IMR-90 (cell line): ENCODE results near the gene FAM53B. TPM values are rescaled to one million over a fixed set of nuclear protein-coding genes. Genes with fewer than 3 reads are reported as not detected.

ENCODE experiments used
- ATAC-seq: fragments of 200-7000 bp; cut with Tn5 transposase; 2 replicates; pipeline ENCODE4 v1.9.1; 2020; ENCODE audit warnings: low read depth, mild to moderate bottlenecking, moderate library complexity
- BruUV-seq: library from RNA; stranded (reverse); fragments of 400-500 nt; replicated peaks from 2 replicates; lab custom pipeline; 2021; lab: Mats Ljungman, UMichigan
- CTCF ChIA-PET: fragments of 300-600 bp; formaldehyde crosslinking; extraction: SDS; loops from one replicate; lab custom pipeline; 2021; ENCODE audit warnings: antibody characterized with exemption; lab: Yijun Ruan, JAX
- POLR2A ChIA-PET: fragments of 300-600 bp; sonication (Branson Sonifier 250); formaldehyde crosslinking; loops from one replicate; lab custom pipeline; 2022; ENCODE audit warnings: antibody characterized with exemption; ENCODE audit not compliant: unreplicated experiment; lab: Charles Lee
- DNase-seq: peaks from one replicate; pipeline ENCODE4 v3.0.0; 2013
- H2AFZ ChIP-seq: replicated peaks from 2 replicates; pipeline ENCODE3; 2013; ENCODE audit warnings: low read length, mild to moderate bottlenecking; ENCODE audit not compliant: poor library complexity
- H2AK5ac ChIP-seq: 2 replicates; pipeline ENCODE4 v1.6.1; 2013; ENCODE audit warnings: low read depth, low read length, inconsistent platforms
- H2AK9ac ChIP-seq: replicated peaks from 2 replicates; pipeline ENCODE3; 2013; ENCODE audit warnings: mild to moderate bottlenecking, low read depth, low read length, moderate library complexity; ENCODE audit not compliant: poor library complexity
- H2BK120ac ChIP-seq: 2 replicates; pipeline ENCODE4 v1.6.1; 2013; ENCODE audit warnings: low read depth, low read length, inconsistent platforms
- H2BK15ac ChIP-seq: 3 replicates; pipeline ENCODE4 v1.6.1; 2013; ENCODE audit warnings: low read depth, low read length, inconsistent platforms
- H2BK20ac ChIP-seq: 2 replicates; pipeline ENCODE4 v1.6.1; 2013; ENCODE audit warnings: low read depth, mild to moderate bottlenecking, inconsistent platforms, low read length, moderate library complexity
- H2BK5ac ChIP-seq: 2 replicates; pipeline ENCODE4 v1.6.1; 2013; ENCODE audit warnings: mild to moderate bottlenecking, low read depth, low read length, inconsistent platforms; ENCODE audit not compliant: poor library complexity, severe bottlenecking
- H3K14ac ChIP-seq: replicated peaks from 2 replicates; pipeline ENCODE4 v1.6.1; 2013; ENCODE audit warnings: low read depth, low read length, inconsistent platforms
- H3K18ac ChIP-seq: 2 replicates; pipeline ENCODE4 v1.6.1; 2013; ENCODE audit warnings: low read depth, low read length, control low read depth
- H3K23ac ChIP-seq: 2 replicates; pipeline ENCODE4 v1.6.1; 2013; ENCODE audit warnings: low read depth, low read length, inconsistent platforms
- H3K27ac ChIP-seq: 2 replicates; pipeline ENCODE4 v1.5.1; 2013; ENCODE audit warnings: mild to moderate bottlenecking, control low read depth, low read length; ENCODE audit not compliant: insufficient read depth
- H3K27me3 ChIP-seq: 2 replicates; pipeline ENCODE4 v1.6.1; 2013; ENCODE audit warnings: low read length; ENCODE audit not compliant: control insufficient read depth, insufficient read depth
- H3K36me3 ChIP-seq: 2 replicates; pipeline ENCODE4 v1.6.1; 2013; ENCODE audit warnings: low read length, mixed read lengths; ENCODE audit not compliant: control insufficient read depth, insufficient read depth
- H3K4ac ChIP-seq: 2 replicates; pipeline ENCODE4 v1.6.1; 2013; ENCODE audit warnings: low read depth, low read length, inconsistent platforms
- H3K4me1 ChIP-seq: 2 replicates; pipeline ENCODE4 v1.6.1; 2013; ENCODE audit warnings: low read length, mixed read lengths; ENCODE audit not compliant: control insufficient read depth, insufficient read depth
- H3K4me2 ChIP-seq: 2 replicates; pipeline ENCODE4 v1.6.1; 2013; ENCODE audit warnings: low read depth, mild to moderate bottlenecking, control low read depth, low read length, moderate library complexity
- H3K4me3 ChIP-seq: 2 replicates; pipeline ENCODE4 v1.5.1; 2013; ENCODE audit warnings: low read depth, mild to moderate bottlenecking, control low read depth, low read length, moderate library complexity; ENCODE audit not compliant: insufficient read depth
- H3K56ac ChIP-seq: 2 replicates; pipeline ENCODE4 v1.6.1; 2013; ENCODE audit warnings: low read length, inconsistent platforms; ENCODE audit not compliant: insufficient read depth; ENCODE audit errors: extremely low read depth
- H3K79me1 ChIP-seq, 2 experiments: 2 replicates each; pipeline ENCODE4 v1.6.1; 2013; ENCODE audit warnings: low read length in 2 of 2, inconsistent platforms in 1 of 2, low read depth in 1 of 2
- H3K9ac ChIP-seq: 2 replicates; pipeline ENCODE4 v1.6.1; 2013; ENCODE audit warnings: low read depth, low read length, control low read depth
- H3K9me1 ChIP-seq: 2 replicates; pipeline ENCODE4 v1.6.1; 2013; ENCODE audit warnings: low read length, inconsistent platforms; ENCODE audit not compliant: insufficient read depth
- H3K9me3 ChIP-seq: 2 replicates; pipeline ENCODE4 v1.6.1; 2013; ENCODE audit warnings: low read length; ENCODE audit not compliant: control insufficient read depth, insufficient read depth
- H4K20me1 ChIP-seq: 2 replicates; pipeline ENCODE4 v1.6.1; 2013; ENCODE audit warnings: low read length, inconsistent platforms; ENCODE audit not compliant: insufficient read depth
- H4K5ac ChIP-seq: 2 replicates; pipeline ENCODE4 v1.6.1; 2013; ENCODE audit warnings: mild to moderate bottlenecking, low read depth, low read length, control low read depth
- H4K8ac ChIP-seq, 2 experiments: 2 replicates each; pipeline ENCODE4 v1.6.1; 2013; ENCODE audit warnings: low read depth in 2 of 2, low read length in 2 of 2, control low read depth in 1 of 2, inconsistent platforms in 1 of 2
- H4K91ac ChIP-seq: 2 replicates; pipeline ENCODE4 v1.6.1; 2013; ENCODE audit warnings: low read depth, low read length, inconsistent platforms; ENCODE audit not compliant: insufficient read depth
- BHLHE40 ChIP-seq: fragments of 150-350 bp; IDR thresholded peaks from 2 replicates; pipeline ENCODE4 v1.6.1; 2016; ENCODE audit warnings: mild to moderate bottlenecking, low read depth, low read length
- CTCF ChIP-seq: conservative IDR thresholded peaks from 2 replicates; pipeline ENCODE4 v1.5.1; 2012; ENCODE audit warnings: mild to moderate bottlenecking, low read depth, low read length, improper control_type of control experiment
- FOS ChIP-seq: fragments of 150-350 bp; IDR thresholded peaks from 2 replicates; pipeline ENCODE4 v1.6.1; 2016; ENCODE audit warnings: low read depth, low read length
- MAFK ChIP-seq: IDR thresholded peaks from 2 replicates; pipeline ENCODE4 v1.6.1; 2012; ENCODE audit warnings: low read depth, low read length, improper control_type of control experiment
- MAZ ChIP-seq: IDR thresholded peaks from 2 replicates; pipeline ENCODE4 v1.6.1; 2012; ENCODE audit warnings: low read depth, mild to moderate bottlenecking, low read length, improper control_type of control experiment, moderate library complexity, borderline replicate concordance
- MXI1 ChIP-seq: IDR thresholded peaks from 2 replicates; pipeline ENCODE4 v1.6.1; 2012; ENCODE audit warnings: low read depth, mild to moderate bottlenecking, low read length, moderate library complexity, borderline replicate concordance
- RAD21 ChIP-seq: IDR thresholded peaks from 2 replicates; pipeline ENCODE4 v1.6.1; 2012; ENCODE audit warnings: low read length, improper control_type of control experiment
- RCOR1 ChIP-seq: IDR thresholded peaks from 2 replicates; pipeline ENCODE4 v1.6.1; 2012; ENCODE audit warnings: mild to moderate bottlenecking, low read length, improper control_type of control experiment; ENCODE audit not compliant: insufficient replicate concordance
- SMC3 ChIP-seq: fragments of 150-350 bp; IDR thresholded peaks from 2 replicates; pipeline ENCODE4 v1.6.1; 2016; ENCODE audit warnings: low read depth, mild to moderate bottlenecking, antibody characterized with exemption, low read length, moderate library complexity
- USF2 ChIP-seq: fragments of 150-350 bp; IDR thresholded peaks from 2 replicates; pipeline ENCODE4 v1.6.1; 2017; ENCODE audit warnings: mild to moderate bottlenecking, antibody characterized with exemption, low read length, low read depth
- WGBS, 2 experiments: methylation state at CpG; one replicate each; pipeline versions ENCODE4 v1.1.5 to v1.1.7; 2013; ENCODE audit warnings: missing lambda C conversion rate in 2 of 2; ENCODE audit not compliant: insufficient read length in 1 of 2; ENCODE audit errors: extremely low coverage in 2 of 2; 5-methylcytosine and 5-hydroxymethylcytosine counted together
- dilution Hi-C: fragments of 300-500 bp; cut with HindIII; formaldehyde crosslinking; loops from one replicate; pipeline ENCODE4 v1.14.3; 2018; ENCODE audit warnings: low sequenced_read_pairs; ENCODE audit not compliant: unreplicated experiment
- in situ Hi-C: fragments of 300-500 bp; cut with MboI; formaldehyde crosslinking; loops from 3 replicates; pipeline ENCODE4 v1.14.3; 2019; ENCODE audit warnings: low sequenced_read_pairs, inconsistent platforms, mixed read lengths
- intact Hi-C: fragments of 100-400 bp; cut with micrococcal nuclease; formaldehyde crosslinking; loops from 2 replicates; pipeline ENCODE4 v1.10.0; 2022
- polyA plus RNA-seq, 3 experiments: library from polyadenylated mRNA; depleted of rRNA; stranded (reverse); fragments of >200 nt; gene quantifications; 2 replicates each; pipeline ENCODE4 v1.2.3, GENCODE V29; 2012; ENCODE audit warnings: low replicate concordance in 1 of 3
- total RNA-seq: library from RNA; depleted of rRNA; stranded (reverse); fragments of >200 nt; gene quantifications from 2 replicates; pipeline ENCODE4 v1.2.3, GENCODE V29; 2012

FAM53B gene
- total and polyA plus RNA-seq, 2 of the 4 experiments (the other 2 are of a cell fraction), result 3.8 to 5.7 TPM

GRCh38 chr10:124747745-124748144 lies 3.6 kb upstream of the FAM53B start:
- Histone ChIP-seq H3K27ac (no peak overlapping the region), H3K23ac (no peak overlapping the region), H4K5ac (no peak overlapping the region), H3K9ac (no peak overlapping the region), H3K4me2 (no peak overlapping the region), H3K56ac (no peak overlapping the region), H4K8ac (no peak overlapping the region), H3K4me1 (peaks cover 6% of the 10 kb centered on the region), H2BK20ac (no peak overlapping the region), H4K20me1 (0 out of 2 replicates have a peak, but pooled peaks cover under 1% of the 10 kb centered on the region), H2BK120ac (no peak overlapping the region), H3K4me3 (no peak overlapping the region), H3K14ac (no peak overlapping the region), H3K27me3 (no peaks in the 10 kb centered on the region), H2AFZ (no peak overlapping the region), H3K36me3 (peaks cover 2% of the 10 kb centered on the region), H3K9me3 (no peaks in the 10 kb centered on the region), H2AK5ac (no peak overlapping the region), H3K4ac (no peak overlapping the region), H2BK15ac (no peak overlapping the region), H2BK5ac (no peak overlapping the region), H3K18ac (no peak overlapping the region), H3K9me1 (no peaks in the 10 kb centered on the region), H4K91ac (no peak overlapping the region), H3K79me1 (peaks cover 0 to 8% of the 10 kb centered on the region in 2 experiments; a peak in 1 of 4 replicates), H2AK9ac (no peak overlapping the region)
- POLR2A ChIA-PET, result no interaction called here
- dilution Hi-C loops (no loop called here), in situ Hi-C loops (no loop called here), intact Hi-C loops (loop anchor here (5.0 kb wide), 1 partner anchor 170 kb away; no protein-coding TSS in a partner anchor)
- DNase-seq, result no peak
- ATAC-seq, result no peak
- no peak for TF ChIP-seq MAZ
- no peak for TF ChIP-seq RCOR1
- no peak for TF ChIP-seq MAFK
- TF ChIP-seq MXI1, result no peak
- no peak for TF ChIP-seq SMC3
- TF ChIP-seq BHLHE40, result no peak
- no peak for TF ChIP-seq CTCF
- TF ChIP-seq USF2, result no peak
- TF ChIP-seq RAD21, result no peak
- no peak for TF ChIP-seq FOS
- BruUV-seq, result no TSS peak
- no CpG with 5 or more reads among the region's 1 CpG for WGBS, 2 experiments
- CTCF ChIA-PET, result interaction anchor here (1.1 kb wide), 1 partner anchor 19 kb away, joined by 4 read pairs; no protein-coding TSS in a partner anchor
